HG03354 (cell line): ENCODE results near the gene BTBD9.

Experiments
- ATAC-seq: cut with Tn5 transposase; IDR thresholded peaks from one replicate; pipeline ENCODE4 v1.9.1; 2021; ENCODE audit warnings: mild to moderate bottlenecking; ENCODE audit not compliant: unreplicated experiment, poor library complexity, severe bottlenecking

BTBD9 gene

GRCh38 chr6:38603966-38604365 is 35.8 kb downstream of the BTBD9 start:
- ATAC-seq, result no peak

- no peak for ATAC-seq
These were observed 36.2 kb downstream of the BTBD9 start for GRCh38 chr6:38603496-38603895.

- no peak for ATAC-seq
These were observed 39.7 kb downstream of the BTBD9 start for GRCh38 chr6:38599966-38600550.

- no peak for ATAC-seq
These were observed 40.5 kb downstream of the BTBD9 start for GRCh38 chr6:38599261-38599660.

- no peak for ATAC-seq
These were observed 45.6 kb downstream of the BTBD9 start for GRCh38 chr6:38593998-38594665.

- ATAC-seq, result no peak
These were observed 46.3 kb downstream of the BTBD9 start for GRCh38 chr6:38593409-38593808.

DNA sequence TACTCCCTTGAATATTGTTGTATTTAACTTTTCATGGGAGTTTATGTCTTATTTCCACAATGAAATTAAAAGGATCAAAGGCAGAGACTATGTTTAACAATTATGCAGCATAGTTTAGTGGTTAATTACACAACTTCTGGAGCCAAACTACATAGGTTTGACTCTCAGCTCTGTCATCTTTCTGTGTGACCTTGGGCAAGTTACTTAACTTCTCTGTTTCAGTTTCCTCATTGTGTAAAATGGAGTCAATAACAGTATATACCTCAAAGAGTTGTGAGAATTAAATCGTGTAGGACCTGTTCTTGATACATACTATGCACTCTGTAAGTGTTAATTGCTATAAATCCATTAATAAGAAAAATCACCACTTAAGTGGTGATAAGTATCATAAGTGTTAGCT is 48.3 kb downstream of the BTBD9 start:
- no peak for ATAC-seq

DNA sequence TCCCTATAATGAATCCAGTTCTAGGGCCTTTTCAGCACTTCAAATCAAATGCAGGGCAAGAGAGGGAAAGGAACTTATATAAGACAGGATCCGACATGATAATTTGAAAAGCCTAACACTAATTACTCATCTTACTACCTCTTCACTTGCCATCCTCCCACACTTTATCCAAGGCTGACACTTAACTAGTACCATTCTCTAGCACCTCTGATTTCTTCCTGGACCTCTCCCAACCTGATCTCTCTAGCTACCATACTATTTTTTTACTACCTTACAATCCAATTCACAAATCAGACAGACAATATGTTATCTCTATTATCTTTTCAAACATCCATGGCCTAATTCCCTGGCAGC is 50.4 kb downstream of the BTBD9 start:
- no peak for ATAC-seq

GRCh38 chr6:38588631-38589366 is 50.9 kb downstream of the BTBD9 start:
- ATAC-seq, result no peak

GRCh38 chr6:38587766-38588362 is 51.9 kb downstream of the BTBD9 start:
- no peak for ATAC-seq

- ATAC-seq, result no peak
These were observed 52.7 kb downstream of the BTBD9 start for GRCh38 chr6:38586992-38587391.

GRCh38 chr6:38584731-38585130 is 55.0 kb downstream of the BTBD9 start:
- no peak for ATAC-seq

GRCh38 chr6:38583523-38583922 is 56.2 kb downstream of the BTBD9 start:
- no peak for ATAC-seq

- no peak for ATAC-seq
These were observed 59.7 kb downstream of the BTBD9 start for GRCh38 chr6:38580030-38580429.

- no peak for ATAC-seq
These were observed 60.6 kb downstream of the BTBD9 start for GRCh38 chr6:38579010-38579628.

- no peak for ATAC-seq
These were observed 61.7 kb downstream of the BTBD9 start for GRCh38 chr6:38578075-38578474.

- no peak for ATAC-seq
These were observed 62.2 kb downstream of the BTBD9 start for GRCh38 chr6:38577492-38577891.

- no peak for ATAC-seq
These were observed 65.8 kb downstream of the BTBD9 start for GRCh38 chr6:38573801-38574395.

GRCh38 chr6:38572186-38572813 is 67.4 kb downstream of the BTBD9 start:
- ATAC-seq, result peak; percentile 81

DNA sequence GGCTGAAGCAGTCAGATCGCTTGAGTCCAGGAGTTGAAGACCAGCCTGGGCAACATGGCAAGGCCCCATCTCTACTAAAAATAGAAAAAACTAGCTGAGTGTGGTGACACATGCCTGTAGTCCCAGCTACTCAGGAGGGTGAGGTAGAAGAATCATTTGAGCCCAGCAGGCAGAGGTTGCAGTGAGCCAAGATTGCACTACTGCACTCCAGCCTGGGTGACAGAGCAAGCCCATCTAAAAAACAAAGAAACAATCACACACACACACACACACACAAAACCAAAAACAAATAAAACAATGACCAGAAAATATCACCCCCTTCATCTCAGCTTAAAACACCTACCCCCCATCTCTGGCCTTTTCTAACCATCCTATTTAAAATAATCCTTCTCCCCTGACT is 68.0 kb downstream of the BTBD9 start:
- ATAC-seq, result no peak
